SK-N-SH (cell line): ENCODE results near the gene EXOC2.

Experiments
- CTCF ChIP-seq: fragments of 200-600 bp; sonication (generic); IDR thresholded peaks from 2 replicates; pipeline ENCODE4 v1.6.1; 2017; ENCODE audit warnings: antibody characterized with exemption, mild to moderate bottlenecking, moderate library complexity
- TEAD4 ChIP-seq: IDR thresholded peaks from 2 replicates; pipeline ENCODE4 v1.4.0; 2012; ENCODE audit warnings: mild to moderate bottlenecking, borderline replicate concordance; ENCODE audit not compliant: insufficient read depth

- no peak for TF ChIP-seq TEAD4
- no peak for TF ChIP-seq CTCF
Measured at GRCh38 chr6:563863-564262, 129.1 kb downstream of the EXOC2 start.
